Activated naive CD8-positive, alpha-beta T cell treated with anti-CD3 and anti-CD28 coated beads, Interleukin-2, amount 10 ng/mL, durations not matched to agents 7 days and 5 days (primary cell): ENCODE results near the gene SNED1. TPM values are rescaled to one million over a fixed set of nuclear protein-coding genes. Genes with fewer than 3 reads are reported as not detected.

Experiments
- total RNA-seq, 2 experiments: library from RNA; stranded (reverse); gene quantifications; one replicate each; pipeline ENCODE4 v1.2.3, GENCODE V29; 2021

SNED1 gene
- total RNA-seq, 2 experiments from 2014 or later: 14.5 to 18.7 TPM

Other genes starting within 250 kb of the SNED1 start
- gene KIF1A, start 178.4 kb upstream of the SNED1 start, total RNA-seq: 1 to 10 TPM; 2.0 to 2.3 TPM
- not detected for gene AGXT, start 129.8 kb upstream of the SNED1 start, total RNA-seq
- gene MAB21L4, start 102.5 kb upstream of the SNED1 start, total RNA-seq: not detected
- gene CROCC2, start 92.3 kb upstream of the SNED1 start, total RNA-seq: not detected
- 10 to 100 TPM; 88.1 to 88.9 TPM for gene MTERF4, start 103.7 kb downstream of the SNED1 start, total RNA-seq
- gene PASK, start 150.9 kb downstream of the SNED1 start, total RNA-seq: 100 to 1,000 TPM; 132 to 153 TPM
- gene PPP1R7, start 151.8 kb downstream of the SNED1 start, total RNA-seq: 10 to 100 TPM; 78.8 to 84.6 TPM
- gene ANO7, start 190.1 kb downstream of the SNED1 start, total RNA-seq: 1 to 10 TPM in 1 of 2 experiments, under 1 TPM in 1; 0.97 to 1.4 TPM